GM12873 (cell line): ENCODE results near the gene ARFIP1.

Experiments
- CTCF ChIP-seq: IDR thresholded peaks from 2 replicates; pipeline ENCODE4 v1.5.1; 2012; ENCODE audit warnings: low read depth, mild to moderate bottlenecking, moderate library complexity, low read length, control low read depth; ENCODE audit not compliant: insufficient read depth; ENCODE audit errors: missing control alignments

Gene ARFIP1

GRCh38 chr4:152815078-152815477 is 35.3 kb downstream of the ARFIP1 start:
- TF ChIP-seq CTCF = no peak

GRCh38 chr4:152817331-152817730 is 37.6 kb downstream of the ARFIP1 start:
- TF ChIP-seq CTCF = no peak

- no peak for TF ChIP-seq CTCF
Observed at GRCh38 chr4:152819026-152819645, 39.4 kb downstream of the ARFIP1 start.

GRCh38 chr4:152820073-152820472 is 40.3 kb downstream of the ARFIP1 start:
- TF ChIP-seq CTCF = peak; percentile 13

- TF ChIP-seq CTCF = no peak
Observed at GRCh38 chr4:152822323-152822722, 42.6 kb downstream of the ARFIP1 start.

GRCh38 chr4:152824561-152824960 is 44.8 kb downstream of the ARFIP1 start:
- no peak for TF ChIP-seq CTCF

GRCh38 chr4:152825336-152825735 is 45.6 kb downstream of the ARFIP1 start:
- TF ChIP-seq CTCF = no peak
